ENCODE results near the gene MYO1B.
A peak's percentile ranks its signal among the peaks of the same experiment; 100 is the strongest.

MYO1B gene

DNA sequence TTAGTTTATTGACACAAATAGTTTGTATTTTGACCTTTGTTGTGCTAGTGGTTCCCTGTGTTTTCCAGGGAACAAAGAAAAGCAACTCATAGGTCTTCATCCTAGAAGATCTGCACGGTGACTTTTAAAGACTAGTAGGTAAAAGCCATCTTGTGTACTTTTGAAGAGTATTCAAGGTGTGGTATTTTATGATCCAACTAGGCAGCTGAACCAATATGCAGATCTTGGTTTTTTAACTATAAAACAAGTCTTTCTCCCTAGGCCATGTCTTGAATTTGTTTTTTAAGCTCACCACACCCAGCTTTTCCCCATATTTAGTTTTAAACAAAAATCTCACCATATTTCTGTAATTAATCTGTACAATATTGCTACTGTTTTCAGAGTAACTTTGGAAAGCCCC is 30.0 kb upstream of the MYO1B start:
- no peak overlapping the region for H3K4me3 ChIP-seq (ENCODE audit: low read depth, low read length)
- in situ Hi-C loops (cut with HindIII; ENCODE audit: low sequenced_read_pairs) = no loop called here
- no peak for DNase-seq (ENCODE audit: low read depth, low spot score)
- TF ChIP-seq, protein P1, sequence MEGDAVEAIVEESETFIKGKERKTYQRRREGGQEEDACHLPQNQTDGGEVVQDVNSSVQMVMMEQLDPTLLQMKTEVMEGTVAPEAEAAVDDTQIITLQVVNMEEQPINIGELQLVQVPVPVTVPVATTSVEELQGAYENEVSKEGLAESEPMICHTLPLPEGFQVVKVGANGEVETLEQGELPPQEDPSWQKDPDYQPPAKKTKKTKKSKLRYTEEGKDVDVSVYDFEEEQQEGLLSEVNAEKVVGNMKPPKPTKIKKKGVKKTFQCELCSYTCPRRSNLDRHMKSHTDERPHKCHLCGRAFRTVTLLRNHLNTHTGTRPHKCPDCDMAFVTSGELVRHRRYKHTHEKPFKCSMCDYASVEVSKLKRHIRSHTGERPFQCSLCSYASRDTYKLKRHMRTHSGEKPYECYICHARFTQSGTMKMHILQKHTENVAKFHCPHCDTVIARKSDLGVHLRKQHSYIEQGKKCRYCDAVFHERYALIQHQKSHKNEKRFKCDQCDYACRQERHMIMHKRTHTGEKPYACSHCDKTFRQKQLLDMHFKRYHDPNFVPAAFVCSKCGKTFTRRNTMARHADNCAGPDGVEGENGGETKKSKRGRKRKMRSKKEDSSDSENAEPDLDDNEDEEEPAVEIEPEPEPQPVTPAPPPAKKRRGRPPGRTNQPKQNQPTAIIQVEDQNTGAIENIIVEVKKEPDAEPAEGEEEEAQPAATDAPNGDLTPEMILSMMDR (IDR thresholded peaks at IDR 0.05; ENCODE audit: low read depth, low read length) = no peak

DNA sequence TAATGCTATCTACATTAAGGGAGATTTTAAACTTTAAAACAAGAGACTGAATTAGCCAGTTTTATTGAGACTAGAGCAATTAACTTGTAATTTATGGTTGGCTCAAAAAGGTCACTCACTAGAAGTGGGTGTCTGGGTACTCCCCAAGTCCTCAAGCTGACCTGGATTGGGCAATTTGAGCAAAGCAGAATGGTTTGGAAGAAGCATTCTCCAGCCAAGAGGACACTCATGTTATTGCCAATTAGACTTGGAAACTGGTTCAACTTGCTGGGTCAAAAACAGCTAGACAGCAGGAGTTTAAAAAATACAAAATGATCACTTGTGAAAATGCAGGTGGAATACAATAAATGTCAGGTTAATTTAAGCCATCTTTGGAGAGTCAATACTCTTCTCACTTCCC is 29.5 kb upstream of the MYO1B start:
- in situ Hi-C loops (cut with HindIII; ENCODE audit: low sequenced_read_pairs) = no loop called here
- no peak overlapping the region for H3K4me3 ChIP-seq (ENCODE audit: low read depth, low read length)
- TF ChIP-seq, protein P1 (IDR thresholded peaks at IDR 0.05; ENCODE audit: low read depth, low read length) = no peak
- no peak for DNase-seq (ENCODE audit: low read depth, low spot score)

GRCh38 chr2:191217580-191217979 is 27.6 kb upstream of the MYO1B start:
- no peak overlapping the region for H3K4me3 ChIP-seq (ENCODE audit: low read depth, low read length)
- in situ Hi-C loops (cut with HindIII; ENCODE audit: low sequenced_read_pairs) = no loop called here
- DNase-seq (ENCODE audit: low read depth, low spot score) = peak; percentile 62
- TF ChIP-seq, protein P1 (IDR thresholded peaks at IDR 0.05; ENCODE audit: low read depth, low read length) = no peak

- in situ Hi-C loops (cut with HindIII; ENCODE audit: low sequenced_read_pairs) = no loop called here
Observed at GRCh38 chr2:191218292-191218898, 26.8 kb upstream of the MYO1B start.

GRCh38 chr2:191220671-191221070 is 24.5 kb upstream of the MYO1B start:
- in situ Hi-C loops (cut with HindIII; ENCODE audit: low sequenced_read_pairs) = no loop called here
- TF ChIP-seq, protein P1 (IDR thresholded peaks at IDR 0.05; ENCODE audit: low read depth, low read length) = no peak
- H3K4me3 ChIP-seq (ENCODE audit: low read depth, low read length) = no peak overlapping the region
- no peak for DNase-seq (ENCODE audit: low read depth, low spot score)

More at GRCh38 chr2:191218292-191218898, 26.8 kb upstream of the MYO1B start:
- peak; percentile 88 for DNase-seq (ENCODE audit: low read depth, low spot score)
- no peak overlapping the region for H3K4me3 ChIP-seq (ENCODE audit: low read depth, low read length)
- TF ChIP-seq, protein P1 (IDR thresholded peaks at IDR 0.05; ENCODE audit: low read depth, low read length) = peak; percentile 70

- in situ Hi-C loops (cut with HindIII; ENCODE audit: low sequenced_read_pairs) = no loop called here
- H3K4me3 ChIP-seq (ENCODE audit: low read depth, low read length) = no peak overlapping the region
- no peak for DNase-seq (ENCODE audit: low read depth, low spot score)
- TF ChIP-seq, protein P1 (IDR thresholded peaks at IDR 0.05; ENCODE audit: low read depth, low read length) = no peak
Observed at GRCh38 chr2:191221666-191222065, 23.5 kb upstream of the MYO1B start.

All from astrocyte of the spinal cord (primary cell).